Kidney capillary endothelial cell (primary cell): ENCODE measurements around the gene PLA2R1.

Experiments used
- DNase-seq: peaks from one replicate; pipeline ENCODE4 v3.0.0-alpha.2; 2018; ENCODE audit warnings: low spot score

PLA2R1 gene

GRCh38 chr2:159933727-159934049 lies 128.7 kb downstream of the PLA2R1 start:
- DNase-seq, result no peak

DNA sequence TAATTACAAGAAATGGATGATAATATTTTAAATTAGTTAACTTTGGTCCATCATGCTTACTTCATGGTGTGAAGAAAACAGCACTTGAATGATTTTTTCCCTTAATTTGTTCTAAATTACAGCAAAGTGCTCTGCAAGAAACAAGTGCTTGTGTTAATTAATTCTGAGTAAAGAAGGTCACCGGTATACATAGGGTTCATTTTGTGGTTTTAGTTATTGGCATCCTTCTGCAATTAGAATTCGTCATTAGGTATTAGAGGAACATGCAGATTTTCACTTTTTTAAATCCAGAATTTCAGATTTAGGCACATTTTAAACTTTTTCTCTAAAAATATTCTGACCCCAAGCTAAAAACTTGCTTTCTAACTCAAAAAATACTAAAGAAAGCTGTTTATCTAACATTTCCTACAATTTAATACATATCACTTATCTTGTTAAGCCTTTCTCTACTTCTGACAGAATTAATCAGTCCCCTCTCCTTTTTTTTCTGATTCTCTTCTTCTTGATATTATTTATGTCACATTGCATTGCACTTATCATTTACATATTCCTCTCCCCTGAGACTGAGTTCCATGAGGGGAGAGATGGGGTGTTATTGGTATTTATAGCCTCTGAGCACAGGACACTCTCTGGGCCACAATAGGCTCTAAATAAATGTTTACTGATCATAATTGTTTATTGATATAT lies 129.2 kb downstream of the PLA2R1 start:
- DNase-seq, result no peak

DNA sequence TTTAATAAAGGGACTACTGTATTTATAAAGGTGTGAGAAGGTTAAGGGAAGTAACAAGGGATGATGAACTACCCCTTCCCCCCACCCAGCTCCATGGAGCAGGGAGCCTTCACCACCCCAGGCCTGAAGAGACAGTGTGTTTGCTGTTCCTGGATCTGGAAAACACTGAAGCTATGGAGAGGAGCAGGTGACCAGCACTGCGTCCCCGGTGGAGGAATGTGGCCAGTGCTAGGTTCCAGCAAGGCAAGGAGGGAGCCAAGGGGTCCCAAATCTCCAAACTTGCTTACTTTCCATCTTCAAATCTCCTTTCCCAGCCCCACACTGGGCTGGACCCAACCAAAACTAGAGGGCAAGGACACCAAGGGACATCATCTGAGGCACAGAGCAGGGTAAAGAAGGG lies 135.7 kb downstream of the PLA2R1 start:
- DNase-seq, result no peak

DNA sequence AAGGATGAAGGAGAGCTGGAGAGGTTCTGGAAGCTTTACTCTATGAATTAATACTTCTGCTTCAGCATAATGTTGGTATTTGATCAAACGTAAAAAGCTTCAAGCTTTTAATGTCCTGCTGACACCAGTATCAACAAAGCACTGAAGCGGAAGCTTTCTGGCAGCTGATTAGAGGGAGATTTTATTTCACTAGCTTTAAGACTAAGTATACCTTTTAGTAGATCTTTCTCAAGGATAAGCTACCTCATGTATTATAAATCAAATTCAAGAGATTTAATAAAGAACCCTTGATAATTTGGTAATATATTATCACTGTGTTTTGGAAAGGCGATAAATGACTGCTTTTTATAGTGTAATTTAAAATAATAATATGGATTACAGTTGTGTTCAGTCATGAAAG lies 136.4 kb downstream of the PLA2R1 start:
- no peak for DNase-seq

- DNase-seq, result no peak
Measured at GRCh38 chr2:159922563-159922962, 139.9 kb downstream of the PLA2R1 start.

- peak; percentile 48 for DNase-seq
Measured at GRCh38 chr2:159921752-159922404, 140.5 kb downstream of the PLA2R1 start.

- no peak for DNase-seq
Measured at GRCh38 chr2:159916511-159916910, 145.9 kb downstream of the PLA2R1 start.

- no peak for DNase-seq
Measured at GRCh38 chr2:159913900-159914299, 148.5 kb downstream of the PLA2R1 start.

DNA sequence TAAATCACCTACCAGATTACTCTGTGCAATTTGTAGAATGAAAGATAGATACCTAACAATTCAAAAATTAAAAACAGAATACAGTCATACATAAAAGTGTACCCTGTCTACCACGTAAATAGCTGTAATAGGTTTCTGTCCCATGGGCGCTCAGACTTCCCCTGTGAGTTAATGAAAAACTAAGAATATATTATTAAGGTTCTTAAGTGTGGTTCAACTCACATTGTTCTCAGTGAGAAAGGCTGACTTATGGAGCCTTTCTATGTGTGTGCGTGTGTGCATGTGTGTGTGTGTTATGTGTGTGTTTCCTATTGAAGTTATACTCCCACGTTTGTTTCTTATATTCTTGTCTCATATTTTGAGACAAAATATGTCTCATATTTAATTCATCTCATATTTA lies 149.8 kb downstream of the PLA2R1 start:
- DNase-seq, result no peak

GRCh38 chr2:159910951-159911350 lies 151.5 kb downstream of the PLA2R1 start:
- DNase-seq, result no peak

GRCh38 chr2:159908623-159909022 lies 153.8 kb downstream of the PLA2R1 start:
- no peak for DNase-seq

DNA sequence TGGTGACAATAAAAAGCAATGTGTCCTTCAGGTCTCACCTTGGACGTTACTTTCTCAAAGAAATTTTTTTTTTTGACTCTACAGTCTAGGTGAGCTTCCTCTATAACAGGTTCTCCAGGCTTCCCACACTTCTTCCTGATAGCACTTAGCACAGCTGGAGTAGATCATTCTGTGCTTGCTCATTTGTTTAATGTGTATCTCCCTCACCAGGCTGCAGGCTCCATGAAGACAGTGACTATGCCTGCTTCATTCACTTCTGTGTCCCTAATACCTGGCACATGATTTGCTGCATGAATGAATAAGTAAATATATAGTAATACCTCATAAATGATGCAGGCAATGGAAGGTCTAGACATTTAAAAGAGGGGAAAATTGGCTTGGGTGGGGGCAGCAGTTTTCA lies 154.5 kb downstream of the PLA2R1 start:
- no peak for DNase-seq

GRCh38 chr2:159905926-159906714 lies 156.3 kb downstream of the PLA2R1 start:
- DNase-seq, result no peak

- no peak for DNase-seq
Measured at GRCh38 chr2:159904959-159905305, 157.5 kb downstream of the PLA2R1 start.

DNA sequence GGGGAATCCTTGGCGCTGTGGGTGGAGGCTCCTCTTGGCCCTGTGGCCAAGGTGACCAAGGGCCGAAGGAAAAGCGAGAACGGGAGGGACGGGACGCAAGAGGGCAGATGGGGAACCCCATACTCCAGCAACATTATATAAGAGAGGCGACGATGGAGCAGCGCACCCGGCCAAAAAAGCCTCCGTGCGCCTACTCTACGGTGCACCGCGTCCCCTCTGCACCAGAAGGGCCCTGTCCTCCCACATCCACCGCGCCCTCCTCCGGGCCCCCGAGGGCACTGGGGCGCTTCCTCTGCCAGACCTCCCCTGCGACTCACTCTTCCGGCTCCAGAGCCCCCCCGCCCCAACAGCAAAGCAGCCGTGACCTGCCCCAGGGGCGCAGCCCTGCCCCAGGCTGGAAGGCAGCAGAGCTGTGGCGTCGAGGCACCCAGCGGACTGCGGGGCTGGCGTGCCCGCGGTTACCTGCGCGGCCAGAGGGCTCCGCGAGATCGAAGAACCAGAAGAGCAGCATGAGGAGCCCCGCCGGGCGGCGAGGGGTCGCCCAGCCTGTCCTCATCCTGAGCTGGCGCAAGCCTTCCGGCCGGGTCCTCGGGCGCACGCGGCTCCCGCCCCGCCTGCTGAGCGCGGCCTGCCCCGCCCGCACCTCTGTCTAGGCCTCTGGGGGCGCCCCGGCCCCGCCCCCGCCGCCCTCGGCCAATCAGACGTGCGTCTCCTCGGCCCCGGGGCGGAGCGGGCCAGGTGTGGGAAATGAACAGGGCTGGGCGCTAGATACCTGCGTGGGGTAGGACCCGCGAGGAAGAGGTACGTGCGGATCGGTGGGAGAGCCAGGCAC lies 158.1 kb downstream of the PLA2R1 start, which contains the start of gene LY75:
TSS of gene LY75 (minus strand) at position 630 of the 832 bp plus-strand sequence.
- DNase-seq, result peak; percentile 10

DNA sequence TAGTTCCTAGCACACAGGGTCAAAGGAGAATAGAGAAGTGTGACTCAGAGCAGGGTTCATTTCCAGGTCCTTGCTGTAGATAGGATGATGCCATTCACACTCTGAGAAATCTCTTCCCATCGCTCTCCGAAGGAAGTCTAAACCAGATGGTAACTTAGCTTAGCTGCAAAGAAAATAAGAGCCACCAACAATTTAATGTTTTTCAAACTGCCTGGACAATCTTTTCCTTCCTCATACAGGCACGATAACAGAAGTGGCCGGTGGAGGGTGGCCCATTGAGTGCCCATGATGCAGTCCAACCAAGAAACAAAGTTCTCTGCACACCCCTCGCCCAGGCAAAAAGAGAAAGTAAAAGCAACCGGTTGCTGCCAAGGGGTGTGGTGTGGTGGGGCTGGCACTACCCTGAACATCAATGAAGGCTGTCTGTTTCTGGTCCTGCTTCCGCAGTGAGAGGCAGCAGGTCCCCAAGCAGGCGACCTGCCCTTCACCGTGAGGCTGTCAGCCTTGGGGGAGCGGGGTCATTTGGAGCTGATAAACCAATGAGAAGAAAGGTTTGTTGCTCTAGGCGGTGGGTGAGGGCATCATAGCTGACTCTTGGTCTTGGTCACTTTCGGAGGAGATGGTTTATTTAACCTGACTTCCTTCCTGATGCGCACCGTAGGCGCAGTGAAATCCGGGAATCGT lies 158.8 kb downstream of the PLA2R1 start:
- peak; percentile 69 for DNase-seq

DNA sequence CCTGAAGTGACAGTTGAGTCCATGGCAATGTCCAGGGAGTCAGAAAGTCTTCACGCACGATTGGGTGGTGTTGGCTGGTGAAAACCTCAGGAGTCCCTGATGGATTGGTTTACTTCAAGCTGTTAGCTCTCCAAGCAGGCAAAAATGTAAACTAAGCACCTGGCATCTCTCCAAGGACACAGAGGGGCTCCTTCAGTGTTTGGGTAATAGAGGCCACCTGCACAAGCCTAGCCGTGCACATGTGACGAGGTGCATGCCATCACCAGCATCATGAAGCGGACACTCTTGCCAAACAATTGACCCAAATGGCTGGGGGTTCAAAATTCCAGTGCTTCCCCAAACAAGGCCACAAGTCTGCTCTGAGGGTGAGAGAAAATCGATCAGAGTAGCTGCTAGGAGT lies 159.7 kb downstream of the PLA2R1 start:
- DNase-seq, result no peak

DNA sequence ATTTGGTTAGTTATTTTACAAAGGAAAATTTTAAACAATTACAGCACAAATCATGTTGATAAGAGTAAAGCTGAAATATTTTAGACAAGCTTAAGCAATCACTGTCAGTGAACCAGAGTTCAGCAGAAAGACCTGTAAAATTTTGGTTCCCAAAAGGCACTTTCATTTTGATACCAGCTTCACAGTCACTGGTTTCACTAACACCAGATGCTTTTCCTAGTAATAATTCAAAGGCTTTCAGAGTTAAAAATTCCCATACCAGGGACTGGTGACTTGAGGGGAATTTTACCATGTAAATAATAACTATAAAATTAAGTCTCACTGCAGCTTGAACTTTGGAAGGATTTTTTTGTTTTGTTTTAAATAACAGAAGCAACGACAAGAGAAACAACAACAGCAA lies 162.1 kb downstream of the PLA2R1 start:
- no peak for DNase-seq

GRCh38 chr2:159898441-159898840 lies 164.0 kb downstream of the PLA2R1 start:
- DNase-seq, result no peak

- DNase-seq, result no peak
Measured at GRCh38 chr2:159897720-159898119, 164.7 kb downstream of the PLA2R1 start.

DNA sequence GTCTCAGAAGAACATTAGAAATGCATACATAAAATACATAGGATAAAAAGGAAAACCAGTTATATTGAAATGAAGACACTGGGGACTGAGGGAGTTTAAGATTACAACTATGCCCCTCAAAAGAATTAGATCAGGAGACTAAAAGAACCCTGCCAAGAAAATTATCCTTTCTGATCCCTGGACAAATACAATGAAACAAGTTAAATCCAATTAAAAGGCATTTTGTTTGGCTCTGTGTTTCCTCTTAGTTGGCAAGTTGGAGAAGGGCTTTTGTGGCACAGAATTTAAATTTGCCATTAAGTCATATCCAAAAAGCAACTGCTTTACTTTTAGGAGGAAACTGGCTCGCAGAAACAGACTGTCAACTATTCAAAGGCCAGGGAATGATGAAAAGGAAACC lies 165.3 kb downstream of the PLA2R1 start:
- DNase-seq, result no peak
